Ammon's horn (tissue), 1 donor: ENCODE measurements around the gene ENTPD3.
"Not testable (repeated sequence)": the region's sequence is repeated elsewhere in the genome, so short reads cannot be mapped to it uniquely, and the experiment has no call there.

ENCODE experiments used
- DNase-seq: peaks from one replicate; pipeline ENCODE4 v3.0.0-alpha.2; 2016; ENCODE audit warnings: low spot score

Gene ENTPD3

GRCh38 chr3:40407007-40407406 lies 20.0 kb downstream of the ENTPD3 start:
- DNase-seq, result no peak

GRCh38 chr3:40407611-40408010 lies 20.6 kb downstream of the ENTPD3 start:
- no peak for DNase-seq

DNA sequence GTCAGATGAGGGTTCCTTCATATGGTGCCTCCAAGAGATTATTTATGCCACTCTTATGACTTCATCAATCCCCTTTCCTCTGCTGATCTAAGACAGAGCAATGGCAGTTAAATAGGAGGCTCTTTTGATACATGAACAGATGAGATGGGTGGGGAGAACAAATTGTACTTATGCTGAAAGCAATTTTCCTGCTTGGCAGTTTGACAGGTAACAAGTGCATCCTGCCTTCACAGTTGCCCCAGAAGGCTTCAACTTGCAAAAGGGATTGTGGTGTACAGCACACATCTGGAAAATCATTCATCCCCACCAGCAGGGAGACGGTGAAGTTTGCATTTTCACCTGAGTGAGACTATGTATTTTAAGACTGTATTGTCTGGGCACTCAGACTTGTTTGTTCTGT lies 27.3 kb downstream of the ENTPD3 start:
- no peak for DNase-seq

DNA sequence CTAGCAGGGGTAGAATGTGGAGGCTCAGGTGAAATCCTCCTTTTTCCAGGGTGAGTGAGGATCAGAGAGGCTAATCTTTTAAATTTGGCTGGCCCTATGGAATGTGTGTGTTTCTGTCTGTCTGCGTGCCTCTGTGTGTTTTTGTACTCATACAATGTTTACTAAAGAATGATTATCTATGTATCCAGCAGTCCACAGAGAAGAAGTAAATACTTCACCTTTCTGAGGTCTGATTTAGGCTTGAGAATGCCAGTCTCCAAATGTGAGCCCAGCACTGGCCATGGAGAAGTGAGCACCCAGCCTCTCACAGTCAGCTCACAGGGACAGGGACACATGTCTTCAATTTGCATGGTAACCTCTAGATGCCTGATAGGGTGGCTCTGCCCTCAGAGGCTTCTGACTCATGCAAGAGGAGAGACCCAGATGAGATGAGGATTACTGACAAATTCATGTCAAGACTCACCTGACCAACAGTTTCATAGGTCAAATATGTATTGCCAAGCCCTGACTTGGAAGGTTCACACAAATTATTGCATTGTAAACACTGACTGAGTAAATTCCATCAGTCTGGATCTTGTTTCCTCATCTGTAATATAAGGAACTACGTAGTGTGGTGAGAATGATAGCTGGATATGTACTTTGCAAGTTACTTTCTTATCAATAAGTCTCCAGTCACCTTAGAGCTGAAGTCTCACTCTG lies 31.0 kb downstream of the ENTPD3 start:
- DNase-seq, result no peak

DNA sequence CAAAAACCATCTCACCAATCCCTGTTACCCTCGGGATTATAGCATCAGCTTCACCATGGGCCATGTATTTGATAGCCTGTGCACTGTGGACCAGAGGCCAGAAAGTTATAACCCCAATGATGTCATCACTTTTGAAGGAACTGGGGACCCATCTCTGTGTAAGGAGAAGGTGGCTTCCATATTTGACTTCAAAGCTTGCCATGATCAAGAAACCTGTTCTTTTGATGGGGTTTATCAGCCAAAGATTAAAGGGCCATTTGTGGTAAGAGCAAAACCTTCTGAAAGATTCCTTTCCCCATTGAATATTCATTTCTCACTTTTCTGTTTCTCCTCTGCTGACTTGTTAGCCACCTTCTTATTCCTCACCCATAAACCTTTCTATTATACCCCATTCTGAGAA lies 35.9 kb downstream of the ENTPD3 start:
- no peak for DNase-seq

- DNase-seq, result no peak
These were observed 40.2 kb downstream of the ENTPD3 start for GRCh38 chr3:40427045-40427669.

- DNase-seq, result no peak
These were observed 45.8 kb downstream of the ENTPD3 start for GRCh38 chr3:40432793-40433192.

DNA sequence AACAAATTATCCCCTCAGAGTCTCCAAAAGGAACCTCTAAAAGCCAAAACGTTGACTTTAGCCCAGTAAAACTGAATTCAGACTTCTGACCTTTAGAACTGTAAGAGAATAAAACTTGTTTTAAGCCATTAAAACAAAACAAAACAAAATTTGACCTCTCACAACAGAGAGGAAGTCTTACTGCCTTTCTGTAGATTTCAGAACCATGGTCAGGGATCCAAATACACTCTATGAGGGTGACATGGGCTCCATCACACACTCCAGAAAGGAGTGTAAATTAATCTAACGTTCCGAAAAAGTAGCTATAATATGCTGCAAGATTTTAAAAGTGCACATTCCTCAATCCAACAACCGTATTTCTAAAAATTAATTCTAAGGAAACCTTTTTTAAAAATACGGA lies 50.9 kb downstream of the ENTPD3 start:
- DNase-seq, result no peak

DNA sequence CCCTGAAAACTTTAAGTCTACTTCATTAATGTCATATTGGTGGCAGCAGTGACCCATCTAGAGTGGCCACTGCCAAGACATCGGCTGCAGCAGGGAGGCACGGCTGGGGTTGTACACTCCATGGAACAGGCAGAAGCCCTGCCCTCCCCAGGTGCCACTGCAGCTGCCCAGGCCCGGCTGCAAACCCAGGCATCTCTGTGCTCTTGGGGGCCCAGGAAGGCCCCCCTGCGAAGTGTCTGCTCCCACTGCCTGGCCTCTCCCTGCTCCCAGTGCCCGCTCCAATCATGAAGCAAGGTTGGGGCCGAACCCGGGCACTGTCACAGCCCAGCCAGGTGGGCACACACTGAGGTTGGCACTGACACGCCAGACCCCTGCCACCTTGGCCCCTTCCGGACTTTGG lies 58.1 kb downstream of the ENTPD3 start:
- no peak for DNase-seq

DNA sequence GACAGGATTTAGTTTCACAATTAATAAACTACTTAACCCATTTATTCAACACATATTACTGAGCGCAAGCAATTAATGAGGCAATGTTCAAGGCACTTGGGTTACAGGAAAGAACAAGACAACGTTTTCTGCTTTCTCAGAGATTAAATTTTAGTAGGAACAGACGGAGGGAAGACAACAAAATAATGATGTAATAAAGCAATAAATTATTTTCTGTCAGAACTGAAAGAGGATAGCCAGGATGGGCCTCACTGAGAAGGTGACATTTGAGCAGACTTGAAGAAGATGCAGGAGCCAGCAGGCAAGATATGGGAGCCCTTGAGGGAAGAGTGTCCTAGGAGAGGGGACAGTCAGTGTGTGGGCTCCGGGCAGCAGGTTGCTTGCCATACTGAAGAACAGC lies 58.9 kb downstream of the ENTPD3 start:
- no peak for DNase-seq

- no peak for DNase-seq
These were observed 63.5 kb downstream of the ENTPD3 start for GRCh38 chr3:40450438-40450837.

DNA sequence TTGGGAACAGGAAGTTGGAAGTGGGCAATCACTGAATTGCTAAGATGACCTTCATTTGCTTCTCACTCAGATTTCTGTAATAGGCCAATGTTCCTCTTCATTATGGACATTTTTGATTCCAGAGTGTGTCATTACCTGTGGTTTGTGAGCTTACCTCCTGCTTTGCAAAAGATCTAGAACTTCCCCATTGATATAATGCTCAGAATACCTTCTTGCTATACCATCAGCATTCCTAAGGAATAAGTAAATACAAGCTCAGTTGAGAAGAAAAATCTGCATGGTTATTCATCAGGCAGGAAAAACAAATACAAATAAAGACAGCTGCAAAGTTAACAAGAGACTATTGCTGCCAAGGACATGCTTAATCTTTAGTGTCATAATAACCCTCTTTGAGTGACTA lies 64.6 kb downstream of the ENTPD3 start:
- no peak for DNase-seq

- DNase-seq, result no peak
These were observed 65.1 kb downstream of the ENTPD3 start for GRCh38 chr3:40452057-40452456.

DNA sequence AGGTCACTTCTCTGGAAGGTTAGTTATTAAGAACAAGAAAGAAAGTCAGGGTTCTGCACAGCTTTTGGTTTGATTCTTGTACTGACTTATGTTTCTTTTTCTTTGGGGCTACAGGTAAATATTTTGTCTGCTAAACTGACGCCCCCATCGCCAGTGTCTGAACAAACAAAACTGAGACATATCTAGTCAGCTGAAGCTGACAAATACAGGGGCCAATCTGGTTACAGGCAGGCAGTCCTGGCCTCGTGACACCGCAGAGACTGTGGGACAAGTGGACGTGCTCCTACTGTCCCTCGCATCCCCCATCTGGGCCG lies 65.5 kb downstream of the ENTPD3 start:
- no peak for DNase-seq

DNA sequence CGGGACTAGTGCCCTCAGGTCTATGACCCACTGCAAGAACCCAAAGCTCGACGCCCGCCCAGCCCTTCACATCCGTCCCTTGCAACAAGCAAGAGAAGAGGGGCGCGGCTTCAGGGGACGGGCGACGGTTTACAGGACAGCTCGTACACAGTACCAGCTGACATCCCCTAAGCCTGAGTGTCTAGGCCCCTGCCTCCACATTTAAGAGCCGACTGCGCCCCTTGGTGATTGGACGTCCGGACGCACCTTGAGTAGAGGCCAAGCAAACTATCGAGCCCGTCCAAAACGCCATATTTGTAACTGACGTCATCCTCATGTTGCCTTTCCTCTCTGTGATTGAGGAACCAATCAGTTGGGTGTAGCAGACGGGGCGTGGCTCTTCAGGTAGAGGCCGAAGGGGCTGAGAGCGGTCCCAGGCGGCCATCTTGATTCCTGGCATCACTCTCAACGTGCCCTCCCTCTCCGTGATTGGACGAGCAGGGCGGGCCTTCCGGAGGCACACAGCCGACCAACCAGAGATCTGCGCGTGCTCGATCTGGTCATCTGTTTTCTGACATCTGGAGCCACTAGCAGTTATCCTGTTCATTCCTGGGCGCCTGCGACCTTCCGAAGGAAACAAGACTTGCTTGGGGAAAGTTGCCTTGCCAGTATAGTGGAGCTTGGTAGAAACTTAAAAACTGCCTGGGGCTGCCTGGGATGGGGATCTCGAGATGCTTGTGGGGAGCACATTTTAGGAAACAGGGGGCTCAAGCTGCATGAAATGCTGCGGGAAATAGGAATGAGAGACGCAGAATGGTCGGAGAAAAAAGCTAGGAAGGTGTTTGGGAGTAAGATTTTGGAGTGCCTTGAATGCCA lies 66.1 kb downstream of the ENTPD3 start:
- DNase-seq, result peak; percentile 99

DNA sequence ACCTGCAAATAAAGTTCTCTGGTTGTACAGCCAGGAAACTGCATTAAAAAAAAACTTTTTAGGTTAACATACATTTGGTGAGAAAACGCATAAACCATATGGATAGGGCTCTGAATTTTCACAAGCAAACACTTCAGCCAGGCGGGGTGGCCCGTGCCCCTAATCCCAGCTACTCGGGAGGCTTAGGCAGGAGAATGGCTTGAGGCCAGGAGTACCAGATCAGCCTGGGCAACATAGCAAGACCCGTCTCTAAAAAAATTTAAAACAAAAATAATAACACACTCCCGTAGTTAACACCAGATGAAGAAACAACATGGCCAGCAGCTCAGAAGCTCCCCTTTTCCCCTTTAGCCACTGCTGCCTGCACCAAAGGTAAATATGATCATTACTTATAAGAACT lies 66.9 kb downstream of the ENTPD3 start:
- no peak for DNase-seq

DNA sequence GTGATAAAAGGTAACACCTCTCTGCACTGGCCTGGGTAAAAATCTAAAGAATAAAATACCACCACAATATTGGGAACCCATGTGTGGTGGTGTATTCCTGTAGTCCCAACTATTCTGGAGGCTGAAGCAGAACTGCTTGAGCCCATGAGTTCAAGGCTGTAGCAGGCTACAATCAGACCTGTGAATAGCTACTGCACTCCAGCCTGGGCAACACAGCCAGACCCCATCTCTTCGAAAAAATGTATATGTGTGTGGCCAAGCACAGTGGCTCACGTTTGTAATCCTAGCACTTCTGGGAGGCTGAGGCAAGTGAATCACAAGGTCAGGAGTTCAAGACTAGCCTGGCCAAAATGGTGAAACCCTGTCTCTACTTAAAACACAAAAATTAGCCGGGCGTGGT lies 68.3 kb downstream of the ENTPD3 start:
- DNase-seq, result no peak

DNA sequence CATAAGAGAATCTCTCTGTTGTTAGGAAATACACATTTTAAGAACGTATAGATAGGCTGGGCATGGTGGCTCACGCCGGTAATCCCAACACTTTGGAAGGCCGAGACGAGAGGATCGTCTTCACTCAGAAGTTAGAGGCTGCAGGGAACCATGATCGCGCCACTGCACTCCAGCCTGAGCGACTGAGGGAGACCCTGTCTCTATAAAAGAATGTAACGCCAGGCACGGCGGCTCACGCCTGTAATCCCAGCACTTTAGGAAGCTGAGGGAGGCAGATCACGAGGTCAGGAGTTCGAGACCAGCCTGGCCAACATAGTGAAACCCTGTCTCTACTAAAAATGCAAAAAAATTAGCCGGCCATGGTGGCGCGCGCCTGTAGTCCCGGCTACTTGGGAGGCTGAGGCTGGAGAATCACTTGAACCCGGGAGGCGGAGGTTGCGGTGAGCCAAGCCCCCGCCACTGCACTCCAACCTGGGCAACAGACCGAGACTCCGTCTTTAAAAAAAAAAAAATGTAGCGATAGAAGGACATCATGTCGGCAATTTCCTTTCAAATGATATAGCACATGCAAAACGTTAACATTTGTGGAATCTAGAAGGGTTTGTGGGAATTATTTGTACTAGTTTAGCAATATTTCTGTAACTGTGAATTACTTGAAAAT lies 69.4 kb downstream of the ENTPD3 start:
- no peak for DNase-seq

DNA sequence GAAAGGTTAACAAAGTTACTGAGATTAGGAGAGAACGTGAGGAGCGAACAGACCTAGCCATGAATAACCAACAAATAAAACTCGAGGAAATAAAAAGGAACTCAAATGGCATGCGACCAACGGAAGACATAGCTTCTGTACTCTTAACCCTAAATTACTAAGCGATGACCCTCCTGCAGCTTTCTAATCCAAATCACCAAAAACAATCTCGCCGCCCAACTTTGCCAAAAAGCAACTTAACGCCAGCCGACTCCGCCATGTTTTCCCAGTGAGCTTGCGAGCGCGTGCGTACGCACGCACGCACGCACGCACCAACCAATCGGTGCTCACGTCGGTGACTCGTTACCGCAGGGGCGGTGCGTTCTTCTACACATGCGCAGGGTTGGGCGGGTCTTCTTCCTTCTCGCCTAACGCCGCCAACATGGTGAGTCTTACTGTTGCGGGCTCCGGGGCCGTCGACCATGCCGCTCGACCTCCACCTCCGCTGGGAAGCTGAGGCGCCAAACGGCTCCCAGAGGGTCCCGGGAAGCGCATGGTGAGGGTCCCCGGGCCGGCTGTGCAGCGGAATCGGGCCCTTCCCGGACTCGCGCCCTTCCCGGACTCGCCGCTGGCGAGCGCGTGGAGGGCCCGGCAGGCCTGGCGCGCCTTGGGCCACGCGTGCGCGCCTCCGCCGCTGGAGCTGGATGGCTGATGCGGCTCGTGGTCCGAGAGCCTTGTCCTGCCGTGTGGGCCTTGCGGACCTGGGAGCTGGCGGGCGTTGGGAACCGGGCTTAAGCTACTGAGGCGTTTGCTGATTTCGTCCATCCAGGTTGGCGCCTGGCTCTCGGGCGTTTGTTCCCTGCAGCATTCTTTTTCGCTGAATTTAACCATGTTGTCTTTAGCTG lies 70.2 kb downstream of the ENTPD3 start, which contains the start of gene RPL14:
TSS of gene RPL14 (plus strand) at position 400 of the 884 bp plus-strand sequence. CDS start at position 533, 133 bp downstream.
- peak; percentile 98 for DNase-seq

- no peak for DNase-seq
These were observed 71.5 kb downstream of the ENTPD3 start for GRCh38 chr3:40458473-40458872.

- DNase-seq, result not testable (repeated sequence)
These were observed 73.5 kb downstream of the ENTPD3 start for GRCh38 chr3:40460481-40460880.

GRCh38 chr3:40461161-40461560 lies 74.2 kb downstream of the ENTPD3 start:
- no peak for DNase-seq
